GM18909 (cell line): ENCODE measurements around the gene FAM13A.
"Not testable (repeated sequence)": the region's sequence is repeated elsewhere in the genome, so short reads cannot be mapped to it uniquely, and the experiment has no call there.

Source experiments
- ATAC-seq: cut with Tn5 transposase; IDR thresholded peaks from one replicate; pipeline ENCODE4 v1.9.1; 2021; ENCODE audit warnings: mild to moderate bottlenecking; ENCODE audit not compliant: unreplicated experiment, poor library complexity

FAM13A gene

DNA sequence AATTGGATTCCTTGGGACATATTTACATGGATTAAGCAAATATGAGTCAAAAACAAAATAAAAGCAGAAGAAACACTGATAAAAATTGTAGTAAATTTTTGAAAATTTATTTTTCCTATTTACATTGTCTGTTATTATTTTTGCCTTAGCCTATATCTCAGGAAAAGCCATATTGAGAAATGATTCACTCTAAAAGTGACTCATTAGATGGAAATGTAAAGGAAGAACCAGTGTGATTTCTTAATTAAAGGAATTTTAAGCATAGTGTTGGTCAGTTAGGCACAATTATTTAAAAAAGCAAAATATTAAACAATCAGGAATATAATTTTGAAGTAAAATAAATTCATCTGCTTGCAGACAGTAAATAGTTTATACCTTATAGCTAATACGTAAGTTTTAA, 191.9 kb downstream of the FAM13A start:
- no peak for ATAC-seq

- ATAC-seq, result no peak
Observed at GRCh38 chr4:88860586-88860985, 196.4 kb downstream of the FAM13A start.

DNA sequence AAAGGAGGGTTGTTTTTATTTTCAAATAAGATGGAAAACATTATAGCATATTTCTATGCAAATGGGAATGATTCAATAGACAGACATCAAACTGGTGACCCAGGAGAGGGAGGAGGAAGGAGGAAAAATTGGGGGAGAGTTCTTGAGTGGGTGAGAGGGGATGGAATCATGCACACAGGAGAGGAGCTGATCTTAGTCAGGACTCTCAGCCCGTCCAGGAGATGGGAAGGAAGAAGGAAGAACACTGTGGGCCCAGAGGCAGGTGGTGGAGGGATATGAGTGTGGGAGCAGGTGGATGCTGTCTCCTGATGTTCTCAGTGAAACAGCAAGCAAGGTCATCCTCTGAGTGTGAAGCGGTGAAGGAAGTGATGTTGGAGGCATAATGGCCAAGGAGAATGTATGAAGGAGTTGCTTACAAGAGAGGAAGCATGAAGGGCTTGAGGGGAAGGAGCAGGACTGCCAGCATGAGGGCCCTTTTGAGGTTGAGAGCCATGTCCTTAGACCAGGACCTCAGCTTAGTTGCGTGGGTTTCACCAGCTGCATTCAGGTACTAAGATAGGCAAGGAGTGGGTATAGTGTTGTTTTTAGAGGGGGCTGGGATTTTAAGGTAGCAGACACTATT, 197.7 kb downstream of the FAM13A start:
- ATAC-seq, result peak; percentile 28

- ATAC-seq, result peak; percentile 96
Observed at GRCh38 chr4:88858752-88859151, 198.2 kb downstream of the FAM13A start.

DNA sequence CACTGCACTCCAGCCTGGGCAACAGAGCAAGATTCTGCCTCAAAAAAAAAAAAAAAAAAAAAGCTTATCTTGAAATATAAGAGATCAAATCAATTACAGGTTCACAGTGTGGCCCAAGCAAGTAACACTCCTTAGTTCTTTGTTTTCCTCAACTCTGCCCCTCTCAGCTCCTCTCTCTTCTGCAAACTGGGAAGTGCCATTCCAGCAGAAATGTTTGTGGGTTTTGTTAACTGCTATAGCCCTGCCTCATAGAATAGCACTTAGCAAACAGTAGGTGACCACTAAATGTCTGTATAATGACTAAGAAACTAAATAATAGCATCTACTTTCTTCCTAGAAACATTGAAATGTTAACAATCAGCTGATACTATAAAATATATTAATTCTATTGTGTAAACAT, 199.4 kb downstream of the FAM13A start:
- ATAC-seq, result no peak

- ATAC-seq, result no peak
Observed at GRCh38 chr4:88854481-88854880, 202.5 kb downstream of the FAM13A start.

DNA sequence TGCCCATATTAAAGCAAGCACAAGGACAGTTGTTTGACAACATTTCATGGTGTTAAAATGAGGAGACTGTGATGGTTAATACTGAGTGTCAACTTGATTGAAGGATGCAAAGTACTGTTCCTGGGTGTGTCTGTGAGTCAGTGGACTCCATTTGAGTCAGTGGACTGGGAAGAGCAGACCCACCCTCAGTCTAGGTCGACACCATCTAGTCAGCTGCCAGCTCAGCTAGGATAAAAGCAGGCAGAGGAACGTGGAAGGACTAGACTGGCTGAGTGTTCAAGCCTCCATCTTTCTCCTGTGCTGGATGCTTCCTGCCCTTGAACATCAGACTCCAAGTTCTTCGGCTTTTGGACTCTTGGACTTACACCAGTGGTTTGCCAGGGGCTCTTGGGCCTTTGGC, 203.4 kb downstream of the FAM13A start:
- ATAC-seq, result not testable (repeated sequence)

GRCh38 chr4:88846206-88846790, 210.7 kb downstream of the FAM13A start:
- ATAC-seq, result no peak

DNA sequence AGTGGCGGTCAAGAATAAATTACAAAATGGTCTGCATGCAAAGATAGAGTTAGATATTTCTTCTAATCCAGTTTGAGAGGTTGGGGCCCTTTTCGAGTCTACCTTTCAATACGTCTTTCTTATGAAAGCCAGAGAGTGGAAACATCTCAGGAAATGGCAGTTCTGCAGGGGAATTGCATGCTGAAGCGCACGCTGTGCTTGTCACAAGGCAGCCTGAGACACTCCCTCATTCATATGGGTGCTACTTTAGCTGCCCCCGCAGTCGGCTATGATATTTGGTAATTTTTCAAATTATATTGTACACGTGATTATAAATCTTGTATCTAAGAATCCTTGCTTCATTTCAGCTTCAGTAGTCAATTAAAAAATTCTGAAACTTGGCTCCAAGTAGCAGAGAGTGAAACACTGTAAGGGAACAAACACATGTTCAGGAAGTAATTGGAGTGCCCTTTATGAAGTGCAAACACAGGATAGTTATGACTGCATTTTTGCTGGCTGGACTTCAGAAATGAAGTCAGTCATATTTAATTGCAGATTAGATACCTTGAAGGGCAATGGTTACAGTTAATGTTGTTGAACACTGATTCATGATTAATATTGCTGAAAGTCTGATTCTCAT, 213.8 kb downstream of the FAM13A start:
- ATAC-seq, result no peak

- no peak for ATAC-seq
Observed at GRCh38 chr4:88841635-88842034, 215.3 kb downstream of the FAM13A start.

GRCh38 chr4:88836216-88836615, 220.8 kb downstream of the FAM13A start:
- no peak for ATAC-seq

- no peak for ATAC-seq
Observed at GRCh38 chr4:88831031-88831430, 226.0 kb downstream of the FAM13A start.

DNA sequence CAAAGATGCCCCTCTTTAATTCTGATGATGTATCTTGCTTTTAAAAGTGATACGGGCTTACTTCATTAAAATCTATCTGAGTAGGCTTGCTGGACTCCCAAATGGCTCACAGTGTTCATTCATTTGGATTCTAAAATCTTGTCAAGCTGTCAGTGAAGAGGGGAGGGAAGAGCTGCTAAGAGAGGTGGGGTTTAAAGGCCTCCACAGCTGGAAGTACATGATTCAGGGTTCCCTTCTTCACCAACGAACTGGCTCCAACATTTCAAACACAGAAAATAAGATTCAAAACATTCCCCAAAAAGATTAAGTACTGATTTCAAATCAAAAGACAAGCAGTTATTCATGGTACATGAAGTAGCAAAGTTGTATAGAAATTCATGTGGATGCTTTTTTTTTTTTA, 226.4 kb downstream of the FAM13A start:
- ATAC-seq, result no peak

GRCh38 chr4:88828842-88829571, 228.0 kb downstream of the FAM13A start:
- no peak for ATAC-seq

- no peak for ATAC-seq
Observed at GRCh38 chr4:88827442-88827841, 229.5 kb downstream of the FAM13A start.

- no peak for ATAC-seq
Observed at GRCh38 chr4:88826771-88827170, 230.2 kb downstream of the FAM13A start.

- no peak for ATAC-seq
Observed at GRCh38 chr4:88825931-88826330, 231.1 kb downstream of the FAM13A start.

- peak; percentile 97 for ATAC-seq
Observed at GRCh38 chr4:88823058-88823919, 233.7 kb downstream of the FAM13A start.

GRCh38 chr4:88822034-88822789, 234.8 kb downstream of the FAM13A start:
- no peak for ATAC-seq

GRCh38 chr4:88821522-88821921, 235.5 kb downstream of the FAM13A start:
- no peak for ATAC-seq
